Left ventricle myocardium inferior (tissue), 1 donor: ENCODE measurements around the gene PLEKHJ1. TPM values are rescaled to one million over a fixed set of nuclear protein-coding genes. Genes with fewer than 3 reads are reported as not detected.

ENCODE experiments used
- DNase-seq: peaks from one replicate; pipeline ENCODE4 v3.0.0-alpha.2; 2020
- H3K27ac ChIP-seq: fragments of 200-600 bp; replicated peaks from 2 replicates; pipeline ENCODE4 v1.8.0; 2021
- H3K27me3 ChIP-seq: fragments of 200-600 bp; 2 replicates; pipeline ENCODE4 v1.8.0; 2021; ENCODE audit warnings: low read depth
- H3K36me3 ChIP-seq: fragments of 200-600 bp; 2 replicates; pipeline ENCODE4 v1.8.0; 2021
- H3K4me1 ChIP-seq: fragments of 200-600 bp; 2 replicates; pipeline ENCODE4 v1.8.0; 2021
- H3K4me3 ChIP-seq: fragments of 200-600 bp; 2 replicates; pipeline ENCODE4 v1.8.0; 2021; ENCODE audit warnings: mild to moderate bottlenecking, moderate library complexity
- H3K9me3 ChIP-seq: fragments of 200-600 bp; replicated peaks from 2 replicates; pipeline ENCODE4 v1.8.0; 2021
- intact Hi-C: fragments of 100-400 bp; cut with micrococcal nuclease; formaldehyde crosslinking; loops from one replicate; pipeline ENCODE4 v1.11.0; 2022
- total RNA-seq: library from RNA; stranded (reverse); fragmentation: NEBNext Ultra II Directional; extraction: Animal tissue kit (Norgen Biotek cat#: 25700); gene quantifications from one replicate; pipeline ENCODE4 v1.2.1, GENCODE V29; 2021
- TF ChIP-seq, protein P1 (sequence below): fragments of 200-600 bp; IDR thresholded peaks from 2 replicates; pipeline ENCODE4 v1.8.0; 2021; ENCODE audit warnings: antibody characterized with exemption, mild to moderate bottlenecking, borderline replicate concordance
- donor health status: DM: no; HTN: yes; CAD: no; lungs with severe emphysema.

Gene PLEKHJ1
- total RNA-seq, 1 donor from 2014 or later, result 47.8 TPM

DNA sequence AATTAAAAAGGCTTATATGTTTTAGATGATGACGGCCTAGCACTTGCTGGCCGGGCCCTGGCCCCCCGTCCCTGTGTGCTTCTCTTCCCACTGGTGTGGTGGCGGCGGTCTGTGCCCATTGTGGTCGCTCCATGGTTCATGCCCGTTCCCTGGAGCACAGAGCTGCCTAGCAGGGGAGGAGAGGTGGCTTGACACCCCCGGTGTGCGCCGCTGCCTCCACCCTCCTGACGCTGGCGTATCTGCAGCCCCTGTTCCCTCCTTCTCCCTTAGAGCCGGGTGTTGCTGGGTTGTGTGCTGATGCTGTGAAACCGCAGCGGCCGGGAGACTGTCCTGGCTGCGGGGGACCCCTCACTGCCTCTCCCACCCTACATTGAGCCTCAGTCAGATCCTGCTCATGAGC lies 43.3 kb downstream of the PLEKHJ1 start:
- H3K9me3 ChIP-seq, result no peaks in the 10 kb centered on the region
- H3K27ac ChIP-seq, result no peak overlapping the region
- peaks cover 25% of the 10 kb centered on the region for H3K4me1 ChIP-seq
- H3K27me3 ChIP-seq, result no peaks in the 10 kb centered on the region
- DNase-seq, result no peak
- no peak overlapping the region for H3K4me3 ChIP-seq
- peaks cover 72% of the 10 kb centered on the region for H3K36me3 ChIP-seq
- intact Hi-C loops, result no loop called here
- TF ChIP-seq, protein P1, sequence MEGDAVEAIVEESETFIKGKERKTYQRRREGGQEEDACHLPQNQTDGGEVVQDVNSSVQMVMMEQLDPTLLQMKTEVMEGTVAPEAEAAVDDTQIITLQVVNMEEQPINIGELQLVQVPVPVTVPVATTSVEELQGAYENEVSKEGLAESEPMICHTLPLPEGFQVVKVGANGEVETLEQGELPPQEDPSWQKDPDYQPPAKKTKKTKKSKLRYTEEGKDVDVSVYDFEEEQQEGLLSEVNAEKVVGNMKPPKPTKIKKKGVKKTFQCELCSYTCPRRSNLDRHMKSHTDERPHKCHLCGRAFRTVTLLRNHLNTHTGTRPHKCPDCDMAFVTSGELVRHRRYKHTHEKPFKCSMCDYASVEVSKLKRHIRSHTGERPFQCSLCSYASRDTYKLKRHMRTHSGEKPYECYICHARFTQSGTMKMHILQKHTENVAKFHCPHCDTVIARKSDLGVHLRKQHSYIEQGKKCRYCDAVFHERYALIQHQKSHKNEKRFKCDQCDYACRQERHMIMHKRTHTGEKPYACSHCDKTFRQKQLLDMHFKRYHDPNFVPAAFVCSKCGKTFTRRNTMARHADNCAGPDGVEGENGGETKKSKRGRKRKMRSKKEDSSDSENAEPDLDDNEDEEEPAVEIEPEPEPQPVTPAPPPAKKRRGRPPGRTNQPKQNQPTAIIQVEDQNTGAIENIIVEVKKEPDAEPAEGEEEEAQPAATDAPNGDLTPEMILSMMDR, result no peak

DNA sequence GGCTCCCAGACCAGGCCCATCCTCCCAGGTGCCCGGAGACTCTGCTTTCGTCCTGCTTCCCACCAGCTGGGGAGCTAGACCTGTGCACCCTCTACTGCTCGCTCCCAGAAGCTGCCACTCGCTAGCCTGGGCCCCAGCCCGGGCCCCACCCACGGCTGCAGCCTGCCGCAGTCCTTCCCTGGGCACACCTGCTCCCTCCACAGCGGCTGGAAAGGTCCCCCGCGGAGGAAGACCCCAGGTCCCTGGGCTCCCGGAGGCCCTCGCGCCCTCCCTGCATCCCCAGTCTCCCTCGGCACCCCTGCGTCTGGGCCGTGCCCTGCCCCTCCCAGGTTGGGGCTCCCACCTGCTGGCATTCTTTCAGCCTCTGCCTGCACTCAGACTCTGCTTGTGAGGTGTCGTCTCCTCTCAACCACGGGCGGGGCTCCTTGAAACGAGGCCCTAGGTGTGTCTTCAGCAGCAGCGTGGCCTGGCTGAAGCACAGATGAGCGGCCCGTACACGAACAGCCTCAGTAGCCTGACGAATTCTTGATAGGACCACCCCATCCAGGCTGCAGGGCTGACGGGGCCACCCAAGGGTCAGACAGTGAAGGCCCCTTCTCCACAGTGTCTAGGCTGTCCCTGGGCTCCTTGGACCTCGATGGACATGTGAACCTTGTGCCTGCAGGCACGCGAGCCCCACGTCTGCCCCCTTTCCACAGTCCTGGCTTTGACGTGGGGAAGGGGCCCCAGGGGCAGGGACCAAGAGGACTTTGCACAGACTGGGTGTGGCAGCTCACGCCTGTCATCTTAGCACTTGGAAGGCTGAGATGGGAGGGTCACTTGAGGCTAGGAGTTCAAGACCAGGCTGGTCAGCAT lies 44.4 kb downstream of the PLEKHJ1 start:
- no peak overlapping the region for H3K27ac ChIP-seq
- TF ChIP-seq, protein P1, result no peak
- no peaks in the 10 kb centered on the region for H3K27me3 ChIP-seq
- intact Hi-C loops, result no loop called here
- H3K4me1 ChIP-seq, result peaks cover 36% of the 10 kb centered on the region
- H3K4me3 ChIP-seq, result no peak overlapping the region
- no peaks in the 10 kb centered on the region for H3K9me3 ChIP-seq
- H3K36me3 ChIP-seq, result peaks cover 64% of the 10 kb centered on the region
- no peak for DNase-seq

DNA sequence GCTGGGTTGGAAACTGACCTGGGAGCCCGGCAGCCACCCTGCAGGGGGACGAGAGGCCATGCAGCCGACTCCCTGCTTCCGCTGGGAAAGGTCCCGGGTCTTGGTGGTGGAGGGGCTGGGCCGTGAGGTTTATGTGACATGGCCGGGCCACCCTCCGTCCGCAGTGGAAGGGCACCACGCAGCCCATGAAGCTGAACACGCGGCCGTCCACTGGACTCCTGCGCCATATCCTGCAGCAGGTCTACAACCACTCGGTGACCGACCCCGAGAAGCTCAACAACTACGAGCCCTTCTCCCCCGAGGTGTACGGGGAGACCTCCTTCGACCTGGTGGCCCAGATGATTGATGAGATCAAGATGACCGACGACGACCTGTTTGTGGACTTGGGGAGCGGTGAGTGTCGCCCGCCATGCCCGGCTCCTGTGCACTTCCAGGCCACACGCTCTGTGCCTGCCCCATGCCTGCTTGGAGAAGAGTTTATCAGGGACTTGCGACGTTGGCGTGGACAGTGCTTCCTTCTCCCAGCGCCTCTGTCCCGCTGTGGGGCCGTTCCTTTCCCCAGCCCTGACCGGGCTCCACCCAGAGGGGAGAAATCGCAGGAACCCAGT lies 45.2 kb downstream of the PLEKHJ1 start:
- Histone ChIP-seq H3K4me3 (no peak overlapping the region), H3K27me3 (no peaks in the 10 kb centered on the region), H3K36me3 (peaks cover 57% of the 10 kb centered on the region), H3K4me1 (peaks cover 43% of the 10 kb centered on the region), H3K27ac (no peak overlapping the region), H3K9me3 (no peaks in the 10 kb centered on the region)
- TF ChIP-seq, protein P1, result no peak
- intact Hi-C loops, result no loop called here
- no peak for DNase-seq

DNA sequence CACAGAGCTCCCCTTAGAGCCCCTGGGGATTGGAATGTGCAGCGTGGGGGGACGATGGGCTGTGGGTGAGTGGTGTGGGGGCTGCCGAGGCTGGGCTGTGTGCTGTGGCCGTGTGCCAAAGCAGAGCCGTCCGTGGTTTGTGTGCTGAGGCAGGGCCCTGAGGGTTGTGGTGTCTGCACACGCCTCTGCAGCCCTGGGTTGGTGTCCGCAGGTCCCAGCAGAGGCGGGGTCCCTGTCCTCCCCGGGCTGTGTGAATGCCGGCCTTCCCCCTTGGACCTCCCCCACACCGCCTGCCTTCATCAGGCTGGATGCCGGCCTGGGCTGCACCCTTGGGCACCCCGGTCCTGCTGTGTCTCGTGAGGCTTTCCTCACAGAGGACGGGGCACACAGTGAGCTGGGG lies 46.2 kb downstream of the PLEKHJ1 start:
- TF ChIP-seq, protein P1, result no peak
- no peak for DNase-seq
- no peaks in the 10 kb centered on the region for H3K27me3 ChIP-seq
- no peaks in the 10 kb centered on the region for H3K9me3 ChIP-seq
- intact Hi-C loops, result no loop called here
- H3K27ac ChIP-seq, result no peak overlapping the region
- H3K36me3 ChIP-seq, result peaks cover 47% of the 10 kb centered on the region
- H3K4me3 ChIP-seq, result no peak overlapping the region
- peaks cover 53% of the 10 kb centered on the region for H3K4me1 ChIP-seq

DNA sequence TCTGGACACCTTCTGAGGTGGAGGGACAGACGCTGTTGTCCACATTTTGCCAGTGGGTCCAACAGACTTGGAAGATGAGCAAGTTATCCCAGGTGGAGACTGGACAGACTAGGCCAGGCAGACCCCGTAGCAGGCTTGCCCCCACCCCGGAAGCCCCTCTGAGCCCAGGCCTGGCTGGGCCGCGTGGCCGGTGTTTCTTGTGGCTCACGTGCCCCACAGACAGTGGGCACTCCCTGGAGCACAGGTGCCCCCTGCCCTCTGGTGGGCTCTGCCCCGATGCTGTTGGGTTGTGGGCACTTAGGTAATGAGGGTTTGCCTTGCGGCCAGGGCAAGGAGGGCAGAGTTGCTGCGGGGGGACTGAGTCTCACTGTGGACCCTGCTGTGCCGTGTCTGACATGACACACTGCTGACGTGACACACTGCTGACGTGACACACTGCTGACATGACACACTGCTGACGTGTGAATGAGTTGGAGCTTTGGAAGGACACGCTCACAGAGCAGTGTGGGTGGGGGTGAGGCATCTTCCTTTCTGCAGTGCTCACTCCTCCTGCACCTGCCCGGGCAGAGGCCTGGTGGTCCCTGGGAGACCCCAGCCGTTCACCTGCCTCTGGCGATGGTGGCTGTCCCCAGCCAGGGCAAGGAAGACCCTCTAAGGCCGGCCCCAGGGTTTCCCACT lies 47.3 kb downstream of the PLEKHJ1 start:
- TF ChIP-seq, protein P1, result no peak
- peaks cover 37% of the 10 kb centered on the region for H3K36me3 ChIP-seq
- H3K4me3 ChIP-seq, result no peak overlapping the region
- intact Hi-C loops, result no loop called here
- no peaks in the 10 kb centered on the region for H3K9me3 ChIP-seq
- no peaks in the 10 kb centered on the region for H3K27me3 ChIP-seq
- no peak for DNase-seq
- H3K27ac ChIP-seq, result no peak overlapping the region
- H3K4me1 ChIP-seq, result peaks cover 63% of the 10 kb centered on the region
